Adrenal gland (tissue), 5 donors: Measurements from ENCODE around the gene GREM2.

Experiments
- CTCF ChIP-seq, 6 experiments: fragments of 450-650 bp in 4 of 6; fragments of 200-600 bp in 2 of 6; sonication (generic) in 1 of 6; IDR thresholded peaks; 1 replicate in 5 of 6; 2 replicates in 1 of 6; pipeline versions ENCODE4 v1.5.1 to v1.8.0; 2016 to 2021; ENCODE audit warnings: antibody characterized with exemption in 6 of 6, mild to moderate bottlenecking in 2 of 6, moderate library complexity in 1 of 6
- POLR2A ChIP-seq, 2 donors: fragments of 450-650 bp; IDR thresholded peaks; one replicate each; pipeline ENCODE4 v1.6.1; 2017; ENCODE audit warnings: antibody characterized with exemption in 2 of 2, mild to moderate bottlenecking in 2 of 2, moderate library complexity in 1 of 2
- donor health status: DM: no; HTN: no; CAD: no.

DNA sequence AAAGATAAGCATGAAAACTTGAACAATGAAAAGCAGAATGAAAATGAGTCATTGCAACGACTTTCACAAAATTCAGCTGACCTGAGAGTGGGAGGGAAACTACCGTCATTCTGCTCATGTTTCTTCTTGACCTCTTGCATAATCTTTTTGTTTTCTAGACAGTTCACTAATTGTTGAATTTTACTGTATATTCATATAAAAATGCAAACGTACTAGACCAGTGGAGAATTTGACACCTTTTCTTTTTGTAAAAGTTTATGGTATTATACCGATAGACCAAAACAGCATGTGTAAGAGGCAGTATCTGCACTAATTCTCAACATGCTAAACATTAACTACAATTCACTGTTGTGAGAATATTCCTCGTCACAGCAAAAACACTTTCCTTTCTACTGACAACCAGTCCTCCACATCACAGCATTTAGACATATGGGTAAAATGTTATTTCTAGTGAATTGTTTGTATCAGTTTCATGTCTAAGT lies 137.8 kb downstream of the GREM2 start:
- TF ChIP-seq CTCF (IDR thresholded peaks at IDR 0.05) = no peak
- no peak for TF ChIP-seq POLR2A (IDR thresholded peaks at IDR 0.05)
